Mesothelial cell of epicardium (in vitro differentiated cells): ENCODE measurements around the gene CCSER1. TPM values are rescaled to one million over a fixed set of nuclear protein-coding genes. Genes with fewer than 3 reads are reported as not detected.

Experiments
- DNase-seq, 2 experiments: peaks; one replicate each; pipeline ENCODE4 v3.0.0; 2021; ENCODE audit warnings: low spot score in 2 of 2; ENCODE audit not compliant: unreplicated experiment in 2 of 2
- H3K27ac Mint-ChIP-seq: 2 replicates; pipeline ENCODE4 v1.8.0; 2021; ENCODE audit warnings: mixed read lengths
- H3K27me3 Mint-ChIP-seq: 2 replicates; pipeline ENCODE4 v1.8.0; 2021; ENCODE audit warnings: low read depth, mixed read lengths
- H3K36me3 Mint-ChIP-seq: 2 replicates; pipeline ENCODE4 v1.8.0; 2021; ENCODE audit warnings: mixed read lengths
- H3K4me1 Mint-ChIP-seq: 2 replicates; pipeline ENCODE4 v1.8.0; 2021; ENCODE audit warnings: mixed read lengths
- H3K4me3 Mint-ChIP-seq: 2 replicates; pipeline ENCODE4 v1.8.0; 2021; ENCODE audit warnings: mild to moderate bottlenecking, moderate library complexity, mixed read lengths
- H3K9me3 Mint-ChIP-seq: 2 replicates; pipeline ENCODE4 v1.8.0; 2021; ENCODE audit warnings: mixed read lengths
- CTCF ChIP-seq: fragments of 200-600 bp; sonication (generic); IDR thresholded peaks from one replicate; pipeline ENCODE4 v1.5.0; 2021; ENCODE audit warnings: antibody characterized with exemption; ENCODE audit not compliant: unreplicated experiment
- total RNA-seq: library from RNA; stranded (reverse); gene quantifications from 3 replicates; pipeline ENCODE4 v1.2.1, GENCODE V29; 2021

The CCSER1 gene
- total RNA-seq, 1 donor from 2014 or later: 7.2 TPM

- no peak for DNase-seq
- H3K27me3 Mint-ChIP-seq: no peaks in the 10 kb centered on the region
- H3K9me3 Mint-ChIP-seq: peaks cover 40% of the 10 kb centered on the region
- no peak overlapping the region for H3K4me3 Mint-ChIP-seq
- TF ChIP-seq CTCF: no peak
- H3K27ac Mint-ChIP-seq: no peak overlapping the region
- no peaks in the 10 kb centered on the region for H3K4me1 Mint-ChIP-seq
- H3K36me3 Mint-ChIP-seq: peaks cover 10% of the 10 kb centered on the region
Observed at GRCh38 chr4:90486346-90486745, 359.2 kb downstream of the CCSER1 start.

DNA sequence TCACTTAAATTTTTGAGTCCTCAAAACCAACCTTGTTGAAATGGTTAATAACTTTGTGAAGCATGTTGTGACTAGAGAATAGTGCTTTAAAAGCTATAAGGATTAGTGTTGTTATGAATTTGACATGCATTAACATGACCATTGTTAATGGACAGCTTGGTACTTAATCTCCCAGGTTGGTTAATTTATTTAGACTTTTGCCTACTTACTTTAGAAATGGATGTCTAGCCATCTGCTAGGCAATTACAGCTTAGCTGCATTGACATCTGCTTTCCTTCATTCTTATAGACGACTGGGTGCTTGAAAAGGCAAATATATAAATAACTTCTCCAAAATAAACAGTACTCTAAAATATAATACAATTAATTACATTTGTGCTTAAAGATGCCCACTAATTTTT is 368.0 kb downstream of the CCSER1 start:
- no peak for DNase-seq
- H3K4me1 Mint-ChIP-seq: no peaks in the 10 kb centered on the region
- peaks cover 5% of the 10 kb centered on the region for H3K36me3 Mint-ChIP-seq
- H3K4me3 Mint-ChIP-seq: no peak overlapping the region
- H3K27me3 Mint-ChIP-seq: no peaks in the 10 kb centered on the region
- H3K27ac Mint-ChIP-seq: no peak overlapping the region
- peaks cover 32% of the 10 kb centered on the region for H3K9me3 Mint-ChIP-seq
- TF ChIP-seq CTCF: no peak

- Mint-ChIP-seq H3K36me3 (peaks cover 5% of the 10 kb centered on the region), H3K9me3 (peaks cover 33% of the 10 kb centered on the region)
Observed at GRCh38 chr4:90495936-90496335, 368.7 kb downstream of the CCSER1 start.

GRCh38 chr4:90498175-90498574 is 371.0 kb downstream of the CCSER1 start:
- Mint-ChIP-seq H3K27ac (no peak overlapping the region), H3K9me3 (peaks cover 37% of the 10 kb centered on the region), H3K4me3 (no peak overlapping the region), H3K36me3 (peaks cover 9% of the 10 kb centered on the region), H3K4me1 (no peaks in the 10 kb centered on the region), H3K27me3 (no peaks in the 10 kb centered on the region)
- TF ChIP-seq CTCF: no peak
- no peak for DNase-seq

More at GRCh38 chr4:90495936-90496335, 368.7 kb downstream of the CCSER1 start:
- no peak for DNase-seq
- no peak for TF ChIP-seq CTCF
- Mint-ChIP-seq H3K4me1 (no peaks in the 10 kb centered on the region), H3K4me3 (no peak overlapping the region), H3K27me3 (no peaks in the 10 kb centered on the region), H3K27ac (no peak overlapping the region)

GRCh38 chr4:90503677-90504076 is 376.5 kb downstream of the CCSER1 start:
- no peaks in the 10 kb centered on the region for H3K4me1 Mint-ChIP-seq
- peaks cover 21% of the 10 kb centered on the region for H3K36me3 Mint-ChIP-seq
- H3K9me3 Mint-ChIP-seq: peaks cover 52% of the 10 kb centered on the region
- TF ChIP-seq CTCF: no peak
- DNase-seq: no peak
- no peaks in the 10 kb centered on the region for H3K27me3 Mint-ChIP-seq
- no peak overlapping the region for H3K4me3 Mint-ChIP-seq
- H3K27ac Mint-ChIP-seq: no peak overlapping the region

DNA sequence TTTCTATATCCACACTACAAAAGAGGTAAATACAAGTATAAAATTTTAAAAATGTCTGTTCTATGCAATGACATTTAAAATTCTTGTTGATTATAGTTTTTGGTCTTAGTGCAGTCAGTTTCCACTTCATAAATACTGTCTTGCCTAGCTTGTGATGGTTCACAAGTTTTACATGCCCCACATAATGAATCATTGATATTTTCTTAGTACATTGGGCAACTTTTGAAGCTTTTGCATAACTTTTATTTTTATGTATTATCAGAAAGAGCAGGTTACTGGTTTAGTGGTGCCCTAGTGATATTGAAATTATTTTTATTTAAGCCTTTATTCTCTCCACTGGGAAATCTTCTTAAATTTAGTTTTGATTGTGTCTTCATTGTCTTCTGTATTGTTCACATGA is 388.0 kb downstream of the CCSER1 start:
- Mint-ChIP-seq H3K27me3 (no peaks in the 10 kb centered on the region), H3K36me3 (no peaks in the 10 kb centered on the region), H3K9me3 (peaks cover 10% of the 10 kb centered on the region), H3K27ac (no peak overlapping the region), H3K4me3 (no peak overlapping the region), H3K4me1 (no peaks in the 10 kb centered on the region)
- no peak for DNase-seq
- TF ChIP-seq CTCF: no peak
